T-cell (primary cell): Measurements from ENCODE around the gene SMIM10. TPM values are rescaled to one million over a fixed set of nuclear protein-coding genes. Genes with fewer than 3 reads are reported as not detected.

Experiments used
- ATAC-seq, 4 experiments: fragments of 200-7000 bp in 3 of 4; fragments of 150-1000 bp in 1 of 4; cut with Tn5 transposase; replicated peaks in 1 of 4; 1 replicate in 3 of 4; 2 replicates in 1 of 4; pipeline ENCODE4 v1.10.0; 2021; ENCODE audit warnings: moderate library complexity in 3 of 4, mild to moderate bottlenecking in 2 of 4, moderate number of reproducible peaks in 1 of 4
- CTCF ChIA-PET, 2 donors: fragments of 300-600 bp; sonication (Branson Sonifier 250); formaldehyde crosslinking; loops; one replicate each; lab custom pipeline; 2022; ENCODE audit warnings: antibody characterized with exemption in 2 of 2; lab: Charles Lee
- POLR2A ChIA-PET, 2 donors: fragments of 300-600 bp; sonication (Branson Sonifier 250); formaldehyde crosslinking; loops; one replicate each; lab custom pipeline; 2022; ENCODE audit warnings: antibody characterized with exemption in 2 of 2; lab: Charles Lee
- DNase-seq, 35 experiments: peaks; one replicate each; pipeline versions ENCODE4 v3.0.0 to v3.0.0-alpha.2; 2013 to 2023
- H3K27ac ChIP-seq: one replicate; pipeline ENCODE4 v1.5.1; 2013; ENCODE audit warnings: low read length
- H3K27me3 ChIP-seq, 2 experiments: replicated peaks in 1 of 2; 1 replicate in 1 of 2; 2 replicates in 1 of 2; pipeline versions ENCODE4 v1.6.1 to v1.7.0; 2013; ENCODE audit warnings: low read length in 1 of 2, mixed read lengths in 1 of 2; ENCODE audit not compliant: control insufficient read depth in 2 of 2, insufficient read depth in 2 of 2; ENCODE audit errors: extremely low read depth in 1 of 2
- H3K36me3 ChIP-seq, 2 donors: 1 replicate in 1 of 2; 2 replicates in 1 of 2; pipeline versions ENCODE4 v1.6.1 to v1.7.0; 2013; ENCODE audit warnings: low read length in 1 of 2; ENCODE audit not compliant: control insufficient read depth in 2 of 2, insufficient read depth in 1 of 2; ENCODE audit errors: extremely low read depth in 1 of 2
- H3K4me1 ChIP-seq, 2 experiments: 1 replicate in 1 of 2; 2 replicates in 1 of 2; pipeline versions ENCODE4 v1.6.1 to v1.7.0; 2013; ENCODE audit warnings: low read length in 2 of 2, mixed read lengths in 1 of 2; ENCODE audit not compliant: insufficient read depth in 2 of 2, control insufficient read depth in 1 of 2; ENCODE audit errors: extremely low read depth in 1 of 2
- H3K4me3 ChIP-seq, 2 donors: 1 replicate in 1 of 2; 2 replicates in 1 of 2; pipeline versions ENCODE4 v1.5.1 to v1.7.0; 2013; ENCODE audit warnings: mild to moderate bottlenecking in 2 of 2, low read length in 1 of 2, moderate library complexity in 1 of 2; ENCODE audit not compliant: control insufficient read depth in 1 of 2; ENCODE audit errors: extremely low read depth in 1 of 2
- H3K9me3 ChIP-seq: 2 replicates; pipeline ENCODE4 v1.7.0; 2013
- H3K27ac Mint-ChIP-seq, 2 donors: one replicate each; pipeline ENCODE4 v1.8.0; 2020 to 2021; ENCODE audit warnings: mild to moderate bottlenecking in 2 of 2, mixed read lengths in 2 of 2
- H3K27me3 Mint-ChIP-seq, 2 donors: one replicate each; pipeline ENCODE4 v1.8.0; 2021 to 2022; ENCODE audit warnings: mixed read lengths in 2 of 2
- H3K36me3 Mint-ChIP-seq: one replicate; pipeline ENCODE4 v1.8.0; 2021; ENCODE audit warnings: mixed read lengths
- H3K4me1 Mint-ChIP-seq, 3 donors: one replicate each; pipeline ENCODE4 v1.8.0; 2020 to 2022; ENCODE audit warnings: mixed read lengths in 3 of 3, mild to moderate bottlenecking in 1 of 3
- H3K4me3 Mint-ChIP-seq, 3 donors: one replicate each; pipeline ENCODE4 v1.8.0; 2020 to 2022; ENCODE audit warnings: mild to moderate bottlenecking in 3 of 3, mixed read lengths in 3 of 3, moderate library complexity in 3 of 3
- H3K9me3 Mint-ChIP-seq, 3 donors: one replicate each; pipeline ENCODE4 v1.8.0; 2020 to 2022; ENCODE audit warnings: mixed read lengths in 3 of 3
- WGBS: methylation state at CpG from one replicate; pipeline ENCODE4 v1.1.5; 2013; ENCODE audit warnings: missing lambda C conversion rate; ENCODE audit not compliant: insufficient coverage; 5-methylcytosine and 5-hydroxymethylcytosine counted together
- total RNA-seq, 35 experiments: library from RNA in 6 of 35; stranded (reverse) in 6 of 35; fragments of 120-200 nt in 1 of 35; gene quantifications; one replicate each; pipeline versions ENCODE4 v1.2.1 to v1.2.4 and lab custom pipeline; 2013 to 2026

The SMIM10 gene
- total RNA-seq, 5 donors from 2014 or later (not counting 1 experiment from before 2014, with no cell fraction given) = not detected

DNA sequence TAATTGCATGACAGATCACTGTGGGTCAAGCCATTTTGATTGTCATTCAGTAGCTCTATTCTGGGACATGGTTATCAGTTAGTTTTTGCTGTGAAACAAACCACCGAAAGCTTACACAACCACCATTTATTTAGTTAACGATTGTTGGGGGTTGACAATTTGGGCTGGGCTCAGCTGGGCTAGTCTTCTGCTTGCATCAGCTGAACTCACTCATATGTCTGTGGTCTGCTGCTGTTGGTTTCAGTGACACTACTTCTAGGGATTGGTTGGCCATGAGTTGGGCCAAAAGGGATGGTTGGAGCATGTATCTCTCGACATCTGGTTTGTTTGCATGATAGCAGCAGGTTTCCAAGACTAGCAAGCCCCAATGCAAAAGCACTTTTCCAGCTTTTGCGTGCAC is 5.3 kb upstream of the SMIM10 start:
- H3K36me3 ChIP-seq = no peaks in the 10 kb centered on the region
- no peaks in the 10 kb centered on the region for H3K36me3 Mint-ChIP-seq
- no peaks in the 10 kb centered on the region for H3K4me1 ChIP-seq
- ChIA-PET CTCF (interaction anchor here in 1 of 2 donors (0.5 kb wide), 1 partner anchor 20 kb away, joined by 4 read pairs; no protein-coding TSS in a partner anchor), POLR2A (no interaction called here)
- no peak overlapping the region for H3K4me3 Mint-ChIP-seq
- H3K9me3 ChIP-seq = no peaks in the 10 kb centered on the region
- H3K9me3 Mint-ChIP-seq = no peaks in the 10 kb centered on the region
- DNase-seq = no peak
- H3K27ac ChIP-seq = no peak overlapping the region
- no peak for ATAC-seq
- 60% methylated on average over 1 of the region's 4 CpGs for WGBS
- peaks cover 0 to 7% of the 10 kb centered on the region in 2 experiments for H3K27me3 ChIP-seq
- peaks cover 20 to 54% of the 10 kb centered on the region in 2 donors for H3K27me3 Mint-ChIP-seq
- peaks cover 0 to 4% (median 3%) of the 10 kb centered on the region in 3 donors for H3K4me1 Mint-ChIP-seq
- no peak overlapping the region for H3K4me3 ChIP-seq
- no peak overlapping the region for H3K27ac Mint-ChIP-seq

DNA sequence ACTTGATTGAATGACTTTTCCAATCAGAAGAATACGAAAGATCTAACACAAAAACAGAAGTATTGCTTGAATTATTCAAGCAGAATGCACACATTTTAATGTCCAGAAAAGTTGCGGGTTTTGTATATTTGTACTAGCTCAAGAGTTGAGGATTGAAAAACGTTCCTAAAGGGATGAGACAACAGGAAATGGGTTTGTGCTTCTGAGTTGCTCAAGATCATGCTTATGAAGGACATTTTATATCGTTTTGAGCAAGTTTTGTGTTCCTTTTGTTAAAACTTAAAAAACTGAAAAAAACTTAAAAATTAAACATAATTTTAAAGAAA is 353 bp upstream of the SMIM10 start:
- no peaks in the 10 kb centered on the region for H3K9me3 Mint-ChIP-seq
- DNase-seq = no peak
- H3K36me3 Mint-ChIP-seq = no peaks in the 10 kb centered on the region
- H3K4me1 Mint-ChIP-seq = peaks cover 0 to 9% (median 7%) of the 10 kb centered on the region in 3 donors
- POLR2A ChIA-PET = no interaction called here
- H3K27me3 Mint-ChIP-seq = peaks cover 31 to 39% of the 10 kb centered on the region in 2 donors
- WGBS = 20% methylated on average over 1 of the region's 4 CpGs
- H3K4me3 Mint-ChIP-seq = peak overlapping the region in 1 of 3 donors; percentile 63
- H3K27ac Mint-ChIP-seq = no peak overlapping the region
- H3K27me3 ChIP-seq = peaks cover 0 to 22% of the 10 kb centered on the region in 2 experiments
- CTCF ChIA-PET = no interaction called here
- no peaks in the 10 kb centered on the region for H3K36me3 ChIP-seq
- H3K27ac ChIP-seq = no peak overlapping the region
- peaks cover 0 to 9% of the 10 kb centered on the region in 2 experiments for H3K4me1 ChIP-seq
- H3K9me3 ChIP-seq = no peaks in the 10 kb centered on the region
- H3K4me3 ChIP-seq = peak overlapping the region in 1 of 2 donors; percentile 35
- no peak for ATAC-seq

DNA sequence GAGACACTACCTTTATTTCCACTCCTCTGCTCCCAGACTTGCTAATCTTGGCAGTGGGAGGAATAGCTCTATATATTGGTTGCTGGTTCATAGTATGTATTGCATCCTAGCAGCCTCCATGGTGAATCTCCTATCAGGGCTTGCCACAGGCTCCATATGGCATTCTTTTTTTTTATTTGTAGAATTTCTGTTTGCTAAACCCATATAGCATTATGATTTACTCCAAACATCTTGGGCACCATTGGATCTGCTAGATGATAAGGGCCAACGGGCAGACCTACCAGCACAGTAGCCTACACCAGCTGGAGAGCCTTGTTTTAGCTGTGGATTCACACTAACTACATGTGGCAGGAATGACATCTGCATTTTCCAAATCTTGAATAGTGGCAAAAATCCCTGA is 6.9 kb downstream of the SMIM10 start:
- POLR2A ChIA-PET = no interaction called here
- H3K4me1 Mint-ChIP-seq = peaks cover 0 to 3% (median 0%) of the 10 kb centered on the region in 3 donors
- peaks cover 0 to 4% of the 10 kb centered on the region in 2 experiments for H3K27me3 ChIP-seq
- no peaks in the 10 kb centered on the region for H3K9me3 Mint-ChIP-seq
- no peaks in the 10 kb centered on the region for H3K4me1 ChIP-seq
- H3K27me3 Mint-ChIP-seq = peaks cover 0 to 23% of the 10 kb centered on the region in 2 donors
- CTCF ChIA-PET = no interaction called here
- no peak overlapping the region for H3K27ac Mint-ChIP-seq
- H3K4me3 ChIP-seq = no peak overlapping the region
- H3K36me3 ChIP-seq = no peaks in the 10 kb centered on the region
- no peak overlapping the region for H3K27ac ChIP-seq
- DNase-seq (no peak), ATAC-seq (no peak)
- no peaks in the 10 kb centered on the region for H3K9me3 ChIP-seq
- WGBS = no CpG with 5 or more reads among the region's 1 CpG
- no peaks in the 10 kb centered on the region for H3K36me3 Mint-ChIP-seq
- no peak overlapping the region for H3K4me3 Mint-ChIP-seq

DNA sequence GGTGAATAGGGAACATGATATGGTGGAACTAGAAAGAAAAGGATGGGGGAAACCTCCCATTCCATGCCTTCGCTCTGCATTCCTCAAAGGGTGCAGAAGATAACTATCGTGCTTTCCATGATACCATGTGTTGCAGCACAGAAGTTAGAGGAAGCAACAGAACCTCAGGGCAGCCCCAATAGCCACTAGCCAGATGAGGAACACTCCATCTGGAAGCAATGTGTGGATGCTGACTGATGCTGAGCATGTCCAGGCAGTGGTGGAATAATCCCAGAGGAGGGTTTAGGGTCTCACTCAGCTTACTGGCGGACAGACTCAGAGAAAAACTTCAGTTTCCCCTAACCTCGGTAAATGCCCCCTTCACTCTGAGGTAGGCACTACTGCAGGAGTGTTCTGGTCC is 7.5 kb downstream of the SMIM10 start:
- ChIA-PET POLR2A (no interaction called here), CTCF (no interaction called here)
- no peak overlapping the region for H3K4me3 Mint-ChIP-seq
- Histone ChIP-seq H3K27ac (no peak overlapping the region), H3K36me3 (no peaks in the 10 kb centered on the region), H3K4me3 (no peak overlapping the region), H3K4me1 (no peaks in the 10 kb centered on the region), H3K27me3 (peaks cover 0 to under 1% of the 10 kb centered on the region in 2 experiments), H3K9me3 (no peaks in the 10 kb centered on the region)
- no peak overlapping the region for H3K27ac Mint-ChIP-seq
- H3K36me3 Mint-ChIP-seq = no peaks in the 10 kb centered on the region
- peaks cover 0 to 24% of the 10 kb centered on the region in 2 donors for H3K27me3 Mint-ChIP-seq
- no CpG with 5 or more reads among the region's 4 CpGs for WGBS
- DNase-seq (no peak), ATAC-seq (no peak)
- peaks cover 0 to 3% (median 0%) of the 10 kb centered on the region in 3 donors for H3K4me1 Mint-ChIP-seq
- no peaks in the 10 kb centered on the region for H3K9me3 Mint-ChIP-seq

DNA sequence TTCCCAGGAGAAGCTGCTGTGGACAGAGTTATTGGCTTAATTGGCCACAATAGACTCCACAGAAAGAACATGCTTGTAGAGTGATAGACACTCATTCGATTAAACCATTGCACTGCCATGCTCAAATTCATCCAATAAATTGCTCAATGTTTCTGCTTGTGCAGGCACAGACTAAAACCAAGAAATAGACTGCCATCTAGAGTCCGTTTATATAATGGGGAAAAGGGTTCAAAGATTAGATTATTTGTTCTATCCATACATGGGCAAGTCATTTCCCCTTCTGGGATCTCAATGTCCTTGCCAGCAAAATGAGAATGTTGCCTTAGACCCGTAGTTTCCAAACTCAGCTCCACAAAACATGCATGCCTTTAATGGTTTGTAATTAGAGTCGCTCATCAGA is 8.7 kb downstream of the SMIM10 start:
- no peak overlapping the region for H3K4me3 ChIP-seq

DNA sequence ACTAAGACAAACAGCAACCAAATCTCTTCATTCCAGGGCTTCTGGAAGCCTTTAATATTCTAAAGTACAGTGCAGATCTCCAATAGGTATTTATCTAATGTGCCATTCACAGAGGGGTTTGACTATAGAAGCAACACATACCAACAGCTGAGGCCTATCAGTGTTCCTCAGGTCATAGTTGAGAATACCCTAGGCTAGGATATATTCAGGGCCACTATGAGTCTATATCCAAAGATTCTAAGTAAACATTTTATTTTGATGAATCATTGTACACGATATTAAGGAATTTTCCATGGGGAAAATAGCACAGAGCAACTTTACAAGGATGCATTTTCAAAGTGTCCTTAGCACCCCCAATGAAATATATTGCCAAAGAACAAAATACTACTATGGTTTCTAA is 9.7 kb downstream of the SMIM10 start:
- H3K4me1 Mint-ChIP-seq = peaks cover 9 to 18% (median 11%) of the 10 kb centered on the region in 3 donors
- H3K27ac ChIP-seq = no peak overlapping the region

More for the DNA sequence above, 8.7 kb downstream of the SMIM10 start:
- Histone ChIP-seq H3K4me1 (peaks cover 0 to 8% of the 10 kb centered on the region in 2 experiments), H3K36me3 (no peaks in the 10 kb centered on the region), H3K27me3 (no peaks in the 10 kb centered on the region), H3K9me3 (no peaks in the 10 kb centered on the region), H3K27ac (no peak overlapping the region)
- H3K27ac Mint-ChIP-seq = no peak overlapping the region
- CTCF ChIA-PET = interaction anchor here in 1 of 2 donors (0.6 kb wide), 1 partner anchor 680 kb away, joined by 4 read pairs; no protein-coding TSS in a partner anchor
- ATAC-seq (no peak), DNase-seq (peak in 1 of 35 experiments; percentile 19)
- no peaks in the 10 kb centered on the region for H3K9me3 Mint-ChIP-seq
- H3K4me3 Mint-ChIP-seq = no peak overlapping the region
- POLR2A ChIA-PET = no interaction called here
- no peaks in the 10 kb centered on the region for H3K36me3 Mint-ChIP-seq
- H3K27me3 Mint-ChIP-seq = peaks cover 0 to 24% of the 10 kb centered on the region in 2 donors
- peaks cover 9 to 15% (median 11%) of the 10 kb centered on the region in 3 donors for H3K4me1 Mint-ChIP-seq
- no CpG with 5 or more reads among the region's 4 CpGs for WGBS

More for the DNA sequence above, 9.7 kb downstream of the SMIM10 start:
- CTCF ChIA-PET = interaction anchor here in 1 of 2 donors (0.7 kb wide), 1 partner anchor 54 kb away, joined by 5 read pairs; no protein-coding TSS in a partner anchor
- POLR2A ChIA-PET = no interaction called here
- Histone ChIP-seq H3K9me3 (no peaks in the 10 kb centered on the region), H3K36me3 (no peaks in the 10 kb centered on the region), H3K27me3 (no peaks in the 10 kb centered on the region), H3K4me3 (no peak overlapping the region), H3K4me1 (peaks cover 0 to 9% of the 10 kb centered on the region in 2 experiments)
- WGBS = no CpG with 5 or more reads among the region's 1 CpG
- no peak for DNase-seq
- no peaks in the 10 kb centered on the region for H3K9me3 Mint-ChIP-seq
- H3K36me3 Mint-ChIP-seq = no peaks in the 10 kb centered on the region
- no peak overlapping the region for H3K4me3 Mint-ChIP-seq
- no peak for ATAC-seq
- no peak overlapping the region for H3K27ac Mint-ChIP-seq
- peaks cover 0 to 24% of the 10 kb centered on the region in 2 donors for H3K27me3 Mint-ChIP-seq
